H9 (cell line): Measurements from ENCODE around the gene EXOC2. TPM values are rescaled to one million over a fixed set of nuclear protein-coding genes. Genes with fewer than 3 reads are reported as not detected.

Experiments used
- DNase-seq: peaks from one replicate; pipeline ENCODE4 v3.0.0-alpha.2; 2017
- H2AFZ ChIP-seq: one replicate; pipeline ENCODE4 v1.6.1; 2013; ENCODE audit warnings: mild to moderate bottlenecking, low read length, control low read depth, moderate library complexity
- H2AK5ac ChIP-seq: 2 replicates; pipeline ENCODE4 v1.6.1; 2013; ENCODE audit warnings: low read length, control low read depth, mixed read lengths; ENCODE audit not compliant: insufficient read length
- H2BK120ac ChIP-seq: one replicate; pipeline ENCODE4 v1.6.1; 2013; ENCODE audit warnings: low read depth, mild to moderate bottlenecking, low read length, control low read depth, inconsistent platforms; ENCODE audit not compliant: poor library complexity, severe bottlenecking
- H2BK12ac ChIP-seq: 2 replicates; pipeline ENCODE4 v1.6.1; 2013; ENCODE audit warnings: low read length, control low read depth, mixed read lengths, low read depth; ENCODE audit not compliant: insufficient read length
- H2BK15ac ChIP-seq: 2 replicates; pipeline ENCODE4 v1.6.1; 2013; ENCODE audit warnings: low read depth, low read length, control low read depth
- H2BK20ac ChIP-seq: one replicate; pipeline ENCODE4 v1.6.1; 2013; ENCODE audit warnings: low read depth, mild to moderate bottlenecking, low read length, control low read depth, inconsistent platforms; ENCODE audit not compliant: poor library complexity, severe bottlenecking
- H2BK5ac ChIP-seq: 2 replicates; pipeline ENCODE4 v1.6.1; 2013; ENCODE audit warnings: low read length, control low read depth, mixed read lengths; ENCODE audit not compliant: insufficient read length
- H3K14ac ChIP-seq: 2 replicates; pipeline ENCODE4 v1.6.1; 2013; ENCODE audit warnings: low read length, control low read depth; ENCODE audit not compliant: insufficient read depth
- H3K18ac ChIP-seq: 2 replicates; pipeline ENCODE4 v1.6.1; 2013; ENCODE audit warnings: low read depth, mild to moderate bottlenecking, mixed read lengths, low read length, control low read depth; ENCODE audit not compliant: insufficient read length
- H3K23ac ChIP-seq: 2 replicates; pipeline ENCODE4 v1.6.1; 2013; ENCODE audit warnings: low read length, control low read depth, mixed read lengths, low read depth; ENCODE audit not compliant: insufficient read length
- H3K23me2 ChIP-seq: 2 replicates; pipeline ENCODE4 v1.6.1; 2013; ENCODE audit warnings: low read depth, mild to moderate bottlenecking, mixed read lengths, low read length, control low read depth; ENCODE audit not compliant: insufficient read length, poor library complexity, severe bottlenecking
- H3K27ac ChIP-seq: 2 replicates; pipeline ENCODE4 v1.5.1; 2013; ENCODE audit warnings: low read length, control low read depth, mixed read lengths, low read depth; ENCODE audit not compliant: insufficient read length
- H3K27me3 ChIP-seq: 2 replicates; pipeline ENCODE4 v1.6.1; 2013; ENCODE audit warnings: low read length, control low read depth, inconsistent platforms; ENCODE audit not compliant: insufficient read depth
- H3K4ac ChIP-seq: 2 replicates; pipeline ENCODE4 v1.6.1; 2013; ENCODE audit warnings: low read depth, mild to moderate bottlenecking, control low read depth, inconsistent platforms, low read length, moderate library complexity
- H3K4me1 ChIP-seq: 2 replicates; pipeline ENCODE4 v1.6.1; 2013; ENCODE audit warnings: low read length, control low read depth, inconsistent platforms; ENCODE audit not compliant: insufficient read depth
- H3K4me2 ChIP-seq: 2 replicates; pipeline ENCODE4 v1.6.1; 2013; ENCODE audit warnings: low read length, control low read depth, mixed read lengths; ENCODE audit not compliant: insufficient read length, insufficient read depth
- H3K56ac ChIP-seq: 2 replicates; pipeline ENCODE4 v1.6.1; 2013; ENCODE audit warnings: low read depth, mild to moderate bottlenecking, mixed read lengths, low read length, control low read depth; ENCODE audit not compliant: insufficient read length
- H3K79me1 ChIP-seq: 2 replicates; pipeline ENCODE4 v1.6.1; 2013; ENCODE audit warnings: low read depth, mild to moderate bottlenecking, moderate library complexity, low read length, control low read depth, inconsistent platforms; ENCODE audit not compliant: insufficient read depth, poor library complexity, severe bottlenecking
- H3K79me2 ChIP-seq: 2 replicates; pipeline ENCODE4 v1.6.1; 2013; ENCODE audit warnings: low read length, control low read depth, inconsistent platforms; ENCODE audit not compliant: insufficient read depth
- H3K9ac ChIP-seq: 2 replicates; pipeline ENCODE4 v1.6.1; 2013; ENCODE audit warnings: low read length, control low read depth, mixed read lengths; ENCODE audit not compliant: insufficient read length; ENCODE audit errors: extremely low read depth
- H3K9me3 ChIP-seq: one replicate; pipeline ENCODE4 v1.6.1; 2013; ENCODE audit warnings: low read depth, low read length, inconsistent platforms; ENCODE audit not compliant: control insufficient read depth
- H3T11ph ChIP-seq: one replicate; pipeline ENCODE4 v1.6.1; 2013; ENCODE audit warnings: mild to moderate bottlenecking, low read length, control low read depth, inconsistent platforms
- H4K20me1 ChIP-seq: one replicate; pipeline ENCODE4 v1.6.1; 2013; ENCODE audit not compliant: control insufficient read depth, insufficient read length, insufficient read depth
- H4K5ac ChIP-seq: 2 replicates; pipeline ENCODE4 v1.6.1; 2013; ENCODE audit warnings: low read depth, mild to moderate bottlenecking, mixed read lengths, low read length, control low read depth; ENCODE audit not compliant: insufficient read length
- H4K8ac ChIP-seq: replicated peaks from 2 replicates; pipeline ENCODE4 v1.6.1; 2013; ENCODE audit warnings: low read length, control low read depth, mixed read lengths, low read depth; ENCODE audit not compliant: insufficient read length
- H4K91ac ChIP-seq: 2 replicates; pipeline ENCODE4 v1.6.1; 2013; ENCODE audit warnings: low read depth, mild to moderate bottlenecking, moderate library complexity, mixed read lengths, low read length, control low read depth; ENCODE audit not compliant: insufficient read length
- H3K27ac Mint-ChIP-seq, 3 experiments: 2 replicates in 2 of 3; 3 replicates in 1 of 3; pipeline ENCODE4 v1.8.0; 2020 to 2021; ENCODE audit warnings: mixed read lengths in 3 of 3, mild to moderate bottlenecking in 1 of 3, moderate library complexity in 1 of 3
- H3K27me3 Mint-ChIP-seq: 2 replicates; pipeline ENCODE4 v1.8.0; 2021; ENCODE audit warnings: low read depth, mild to moderate bottlenecking, moderate library complexity, mixed read lengths
- H3K36me3 Mint-ChIP-seq, 3 experiments: 2 replicates in 2 of 3; 3 replicates in 1 of 3; pipeline ENCODE4 v1.8.0; 2020 to 2021; ENCODE audit warnings: low read depth in 3 of 3, mixed read lengths in 3 of 3; ENCODE audit not compliant: insufficient read depth in 1 of 3
- H3K4me1 Mint-ChIP-seq, 2 experiments: 2 replicates each; pipeline ENCODE4 v1.8.0; 2020; ENCODE audit warnings: mixed read lengths in 2 of 2
- H3K4me3 Mint-ChIP-seq, 2 experiments: 2 replicates in 1 of 2; 3 replicates in 1 of 2; pipeline ENCODE4 v1.8.0; 2020 to 2021; ENCODE audit warnings: mild to moderate bottlenecking in 2 of 2, mixed read lengths in 2 of 2, moderate library complexity in 1 of 2
- H3K9me3 Mint-ChIP-seq, 2 experiments: 2 replicates in 1 of 2; 3 replicates in 1 of 2; pipeline ENCODE4 v1.8.0; 2020; ENCODE audit warnings: mild to moderate bottlenecking in 2 of 2, mixed read lengths in 2 of 2, moderate library complexity in 1 of 2
- CTCF ChIP-seq: fragments of 200-600 bp; sonication (generic); conservative IDR thresholded peaks from 3 replicates; pipeline ENCODE4 v1.8.0; 2021; ENCODE audit warnings: antibody characterized with exemption, mild to moderate bottlenecking
- whole genome bisulfite sequencing: extraction: QIAGEN DNeasy Blood & Tissue Kit; methylation state at CpG from one replicate; pipeline ENCODE4 v1.1.7; 2013; ENCODE audit warnings: missing lambda C conversion rate, low lambda C conversion rate, mixed read lengths; ENCODE audit not compliant: insufficient read length; ENCODE audit errors: extremely low coverage; 5-methylcytosine and 5-hydroxymethylcytosine counted together
- total RNA-seq: library from RNA; stranded (reverse); gene quantifications from 2 replicates; pipeline ENCODE4 v1.2.1, GENCODE V29; 2021

The EXOC2 gene
- total RNA-seq, 1 experiment from 2014 or later = 29.9 TPM

GRCh38 chr6:712805-713204 lies 19.9 kb upstream of the EXOC2 start:
- Histone ChIP-seq H3K9me3 (no peaks in the 10 kb centered on the region), H3T11ph (no peak overlapping the region), H2BK5ac (no peak overlapping the region), H4K91ac (no peak overlapping the region), H2BK20ac (no peak overlapping the region), H2BK120ac (no peak overlapping the region), H3K18ac (no peak overlapping the region), H2BK12ac (no peak overlapping the region), H4K5ac (no peak overlapping the region), H3K14ac (no peak overlapping the region), H3K9ac (no peak overlapping the region), H3K23me2 (peaks cover 11% of the 10 kb centered on the region), H3K56ac (no peak overlapping the region), H3K27me3 (no peaks in the 10 kb centered on the region), H4K8ac (no peak overlapping the region), H3K4me1 (peaks cover 4% of the 10 kb centered on the region), H2BK15ac (no peak overlapping the region), H3K79me2 (no peaks in the 10 kb centered on the region), H4K20me1 (no peaks in the 10 kb centered on the region), H3K4ac (no peak overlapping the region), H3K79me1 (no peaks in the 10 kb centered on the region), H2AK5ac (no peak overlapping the region), H3K23ac (no peak overlapping the region), H3K4me2 (no peak overlapping the region), H2AFZ (no peak overlapping the region), H3K27ac (no peak overlapping the region)
- Mint-ChIP-seq H3K9me3 (no peaks in the 10 kb centered on the region; a peak in 1 of 5 replicates), H3K27me3 (peaks cover 21% of the 10 kb centered on the region), H3K4me1 (peaks cover 22 to 26% of the 10 kb centered on the region in 2 experiments), H3K4me3 (no peak overlapping the region), H3K36me3 (peaks cover 0 to 6% (median 0%) of the 10 kb centered on the region in 3 experiments; a peak in 1 of 7 replicates), H3K27ac (no peak overlapping the region)
- WGBS = no CpG with 5 or more reads among the region's 8 CpGs
- TF ChIP-seq CTCF = no peak
- no peak for DNase-seq
